Activated naive CD8-positive, alpha-beta T cell treated with anti-CD3 and anti-CD28 coated beads, Interleukin-2, amount 50 U/mL, for 24 hours (primary cell): Measurements from ENCODE around the gene CFAP65.

Experiments
- ATAC-seq: fragments of 150-1000 bp; cut with Tn5 transposase; one replicate; pipeline ENCODE4 v1.10.0; 2021
- DNase-seq: peaks from one replicate; pipeline ENCODE4 v3.0.0; 2021
- H3K27ac Mint-ChIP-seq: one replicate; pipeline ENCODE4 v1.8.0; 2021; ENCODE audit warnings: mild to moderate bottlenecking, mixed read lengths
- H3K27me3 Mint-ChIP-seq: one replicate; pipeline ENCODE4 v1.8.0; 2021; ENCODE audit warnings: mixed read lengths
- H3K36me3 Mint-ChIP-seq: one replicate; pipeline ENCODE4 v1.8.0; 2021; ENCODE audit warnings: low read depth, mixed read lengths
- H3K4me1 Mint-ChIP-seq: one replicate; pipeline ENCODE4 v1.8.0; 2021; ENCODE audit warnings: mixed read lengths
- H3K4me3 Mint-ChIP-seq: one replicate; pipeline ENCODE4 v1.8.0; 2021; ENCODE audit warnings: mild to moderate bottlenecking, moderate library complexity, mixed read lengths
- H3K9me3 Mint-ChIP-seq: one replicate; pipeline ENCODE4 v1.8.0; 2021; ENCODE audit warnings: mixed read lengths

CFAP65 gene

GRCh38 chr2:218999021-218999880, 42.1 kb downstream of the CFAP65 start:
- no peaks in the 10 kb centered on the region for H3K9me3 Mint-ChIP-seq
- H3K4me3 Mint-ChIP-seq, result no peak overlapping the region
- no peak overlapping the region for H3K27ac Mint-ChIP-seq

GRCh38 chr2:218998414-218999002, 42.8 kb downstream of the CFAP65 start:
- no peaks in the 10 kb centered on the region for H3K36me3 Mint-ChIP-seq
- no peak overlapping the region for H3K4me3 Mint-ChIP-seq
- H3K27me3 Mint-ChIP-seq, result peaks cover 77% of the 10 kb centered on the region
- H3K9me3 Mint-ChIP-seq, result no peaks in the 10 kb centered on the region
- ATAC-seq, result no peak
- peaks cover 20% of the 10 kb centered on the region for H3K4me1 Mint-ChIP-seq
- DNase-seq, result no peak
- H3K27ac Mint-ChIP-seq, result no peak overlapping the region

More at GRCh38 chr2:218999021-218999880, 42.1 kb downstream of the CFAP65 start:
- peaks cover 78% of the 10 kb centered on the region for H3K27me3 Mint-ChIP-seq
- peaks cover 22% of the 10 kb centered on the region for H3K4me1 Mint-ChIP-seq
- H3K36me3 Mint-ChIP-seq, result no peaks in the 10 kb centered on the region
- DNase-seq (no peak), ATAC-seq (no peak)

- Mint-ChIP-seq H3K36me3 (no peaks in the 10 kb centered on the region), H3K27ac (no peak overlapping the region), H3K9me3 (no peaks in the 10 kb centered on the region), H3K4me1 (peaks cover 15% of the 10 kb centered on the region), H3K27me3 (peaks cover 74% of the 10 kb centered on the region), H3K4me3 (no peak overlapping the region)
- ATAC-seq (no peak), DNase-seq (no peak)
Observed at GRCh38 chr2:218997731-218998130, 43.6 kb downstream of the CFAP65 start.

- Mint-ChIP-seq H3K4me1 (peaks cover 9% of the 10 kb centered on the region), H3K27ac (no peak overlapping the region), H3K36me3 (no peaks in the 10 kb centered on the region), H3K4me3 (no peak overlapping the region), H3K27me3 (peaks cover 77% of the 10 kb centered on the region), H3K9me3 (no peaks in the 10 kb centered on the region)
- no peak for ATAC-seq
- DNase-seq, result no peak
Observed at GRCh38 chr2:218996937-218997336, 44.4 kb downstream of the CFAP65 start.

GRCh38 chr2:218995972-218996711, 45.2 kb downstream of the CFAP65 start:
- Mint-ChIP-seq H3K36me3 (no peaks in the 10 kb centered on the region), H3K4me1 (peaks cover 7% of the 10 kb centered on the region), H3K9me3 (no peaks in the 10 kb centered on the region), H3K27me3 (peaks cover 82% of the 10 kb centered on the region), H3K27ac (no peak overlapping the region), H3K4me3 (peak overlapping the region; percentile 24)
- DNase-seq, result peak; percentile 91
- peak; percentile 55 for ATAC-seq

GRCh38 chr2:218995561-218995960, 45.8 kb downstream of the CFAP65 start:
- Mint-ChIP-seq H3K36me3 (no peaks in the 10 kb centered on the region), H3K4me3 (no peak overlapping the region), H3K4me1 (peaks cover 3% of the 10 kb centered on the region), H3K27ac (no peak overlapping the region), H3K27me3 (peaks cover 82% of the 10 kb centered on the region), H3K9me3 (no peaks in the 10 kb centered on the region)
- DNase-seq (no peak), ATAC-seq (no peak)

- peaks cover 3% of the 10 kb centered on the region for H3K4me1 Mint-ChIP-seq
- H3K27ac Mint-ChIP-seq, result no peak within 1 kb of the TSS
- no peaks in the 10 kb centered on the region for H3K9me3 Mint-ChIP-seq
- no peak for ATAC-seq
- no peak within 1 kb of the TSS for H3K4me3 Mint-ChIP-seq
- peaks cover 87% of the 10 kb centered on the region for H3K27me3 Mint-ChIP-seq
- no peak for DNase-seq
- H3K36me3 Mint-ChIP-seq, result no peaks in the 10 kb centered on the region
Observed at GRCh38 chr2:218993345-218994315, 47.7 kb downstream of the CFAP65 start, which contains the start of gene CRYBA2. Gene CRYBA2, minus strand, starts transcription at chr2:218993422. Its CDS starts 246 bp downstream, at chr2:218993176.

- H3K27ac Mint-ChIP-seq, result no peak overlapping the region
- no peak for ATAC-seq
- H3K9me3 Mint-ChIP-seq, result no peaks in the 10 kb centered on the region
- H3K4me3 Mint-ChIP-seq, result no peak overlapping the region
- H3K27me3 Mint-ChIP-seq, result peaks cover 86% of the 10 kb centered on the region
- no peaks in the 10 kb centered on the region for H3K36me3 Mint-ChIP-seq
- H3K4me1 Mint-ChIP-seq, result peaks cover 3% of the 10 kb centered on the region
- no peak for DNase-seq
Observed at GRCh38 chr2:218992703-218993344, 48.5 kb downstream of the CFAP65 start.

GRCh38 chr2:218992196-218992595, 49.1 kb downstream of the CFAP65 start:
- no peak for DNase-seq
- no peaks in the 10 kb centered on the region for H3K36me3 Mint-ChIP-seq
- peaks cover 87% of the 10 kb centered on the region for H3K27me3 Mint-ChIP-seq
- peaks cover 3% of the 10 kb centered on the region for H3K4me1 Mint-ChIP-seq
- no peaks in the 10 kb centered on the region for H3K9me3 Mint-ChIP-seq
- no peak overlapping the region for H3K27ac Mint-ChIP-seq
- H3K4me3 Mint-ChIP-seq, result no peak overlapping the region
- no peak for ATAC-seq

- DNase-seq, result no peak
- ATAC-seq, result no peak
- Mint-ChIP-seq H3K27ac (no peak overlapping the region), H3K27me3 (peaks cover 89% of the 10 kb centered on the region), H3K4me3 (no peak overlapping the region), H3K36me3 (no peaks in the 10 kb centered on the region), H3K9me3 (no peaks in the 10 kb centered on the region), H3K4me1 (peaks cover 3% of the 10 kb centered on the region)
Observed at GRCh38 chr2:218991674-218992168, 49.6 kb downstream of the CFAP65 start.

- Mint-ChIP-seq H3K4me3 (no peak overlapping the region), H3K27me3 (peaks cover 90% of the 10 kb centered on the region), H3K36me3 (no peaks in the 10 kb centered on the region), H3K27ac (no peak overlapping the region), H3K4me1 (peaks cover 3% of the 10 kb centered on the region), H3K9me3 (no peaks in the 10 kb centered on the region)
- DNase-seq (no peak), ATAC-seq (no peak)
Observed at GRCh38 chr2:218990612-218991011, 50.7 kb downstream of the CFAP65 start.

- H3K4me1 Mint-ChIP-seq, result peaks cover 3% of the 10 kb centered on the region
Observed at GRCh38 chr2:218990052-218990451, 51.3 kb downstream of the CFAP65 start.

GRCh38 chr2:218988650-218989049, 52.7 kb downstream of the CFAP65 start:
- Mint-ChIP-seq H3K27ac (no peak overlapping the region), H3K4me1 (peaks cover 7% of the 10 kb centered on the region), H3K27me3 (peaks cover 84% of the 10 kb centered on the region), H3K36me3 (no peaks in the 10 kb centered on the region), H3K4me3 (no peak overlapping the region), H3K9me3 (no peaks in the 10 kb centered on the region)
- no peak for ATAC-seq
- DNase-seq, result no peak

More at GRCh38 chr2:218990052-218990451, 51.3 kb downstream of the CFAP65 start:
- Mint-ChIP-seq H3K36me3 (no peaks in the 10 kb centered on the region), H3K9me3 (no peaks in the 10 kb centered on the region), H3K27ac (no peak overlapping the region), H3K4me3 (no peak overlapping the region), H3K27me3 (peaks cover 88% of the 10 kb centered on the region)
- DNase-seq (no peak), ATAC-seq (no peak)
